RWPE1 (cell line): ENCODE results near the gene UPF3B.
"Not testable (repeated sequence)": the region's sequence is repeated elsewhere in the genome, so short reads cannot be mapped to it uniquely, and the experiment has no call there.

Experiments
- CTCF ChIA-PET: fragments of 350-600 bp; sonication (Branson Sonifier 250); formaldehyde crosslinking; extraction: SDS; loops from one replicate; lab custom pipeline; 2021; lab: Yijun Ruan, JAX
- POLR2A ChIA-PET: fragments of 400-600 bp; formaldehyde crosslinking; extraction: SDS; loops from one replicate; lab custom pipeline; 2020; ENCODE audit warnings: antibody characterized with exemption; ENCODE audit not compliant: low non-redundant PET; lab: Yijun Ruan, JAX
- DNase-seq: peaks from one replicate; pipeline ENCODE4 v3.0.0; 2012; ENCODE audit warnings: low spot score
- H3K27ac ChIP-seq: fragments of 450-650 bp; 2 replicates; pipeline ENCODE4 v1.5.1; 2017
- CTCF ChIP-seq: fragments of 450-650 bp; conservative IDR thresholded peaks from 2 replicates; pipeline ENCODE4 v1.5.1; 2017; ENCODE audit warnings: low read depth, mild to moderate bottlenecking

Gene UPF3B

GRCh38 chrX:119871245-119871598 is 18.5 kb upstream of the UPF3B start:
- POLR2A ChIA-PET, result interaction anchor here (0.6 kb wide), 2 partner anchors 81 to 393 kb away, joined by 3 read pairs; no protein-coding TSS in a partner anchor
- DNase-seq, result no peak
- CTCF ChIA-PET, result interaction anchor here (0.9 kb wide), 1 partner anchor 9 kb away, joined by 4 read pairs; no protein-coding TSS in a partner anchor
- TF ChIP-seq CTCF, result no peak
- H3K27ac ChIP-seq, result peak overlapping the region; percentile 95

GRCh38 chrX:119870626-119871131 is 17.9 kb upstream of the UPF3B start:
- TF ChIP-seq CTCF, result no peak
- no peak for DNase-seq
- POLR2A ChIA-PET, result interaction anchor here (0.6 to 0.9 kb wide), 3 partner anchors 79 to 393 kb away, joined by 3 to 4 read pairs (median 3); partner anchors contain the start of gene RPL39
- peak overlapping the region; percentile 95 for H3K27ac ChIP-seq
- CTCF ChIA-PET, result interaction anchor here (0.9 kb wide), 1 partner anchor 10 kb away, joined by 4 read pairs; no protein-coding TSS in a partner anchor

- TF ChIP-seq CTCF, result no peak
- ChIA-PET CTCF (no interaction called here), POLR2A (interaction anchor here (0.6 to 0.7 kb wide), 2 partner anchors 62 to 486 kb away, joined by 3 read pairs; partner anchors contain the start of gene RPL39)
- peak overlapping the region; percentile 83 for H3K27ac ChIP-seq
- no peak for DNase-seq
These were observed 681 bp upstream of the UPF3B start for GRCh38 chrX:119853444-119853843.

- POLR2A ChIA-PET, result interaction anchor here (0.6 kb wide), 1 partner anchor 14 kb away, joined by 3 read pairs; no protein-coding TSS in a partner anchor
- TF ChIP-seq CTCF, result no peak
- CTCF ChIA-PET, result no interaction called here
- no peak overlapping the region for H3K27ac ChIP-seq
- DNase-seq, result no peak
These were observed 18.9 kb downstream of the UPF3B start for GRCh38 chrX:119833905-119834304.

GRCh38 chrX:119828446-119828845 is 24.3 kb downstream of the UPF3B start:
- H3K27ac ChIP-seq, result no peak overlapping the region
- CTCF ChIA-PET, result no interaction called here
- POLR2A ChIA-PET, result no interaction called here
- no peak for DNase-seq
- TF ChIP-seq CTCF, result no peak

- no peak for TF ChIP-seq CTCF
- ChIA-PET CTCF (no interaction called here), POLR2A (no interaction called here)
- DNase-seq, result no peak
- H3K27ac ChIP-seq, result no peak overlapping the region
These were observed 26.3 kb downstream of the UPF3B start for GRCh38 chrX:119826399-119826959.

- H3K27ac ChIP-seq, CTCF ChIA-PET, POLR2A ChIA-PET, DNase-seq: not testable (repeated sequence)
These were observed 28.5 kb downstream of the UPF3B start for GRCh38 chrX:119824221-119824620.

GRCh38 chrX:119821703-119822102 is 31.1 kb downstream of the UPF3B start:
- H3K27ac ChIP-seq, POLR2A ChIA-PET, CTCF ChIA-PET, DNase-seq: not testable (repeated sequence)
